Activated CD4-positive, alpha-beta T cell treated with anti-CD3 and anti-CD28 coated beads for 4 hours (primary cell): Measurements from ENCODE around the gene LIN37.
"Not testable (repeated sequence)": the region's sequence is repeated elsewhere in the genome, so short reads cannot be mapped to it uniquely, and the experiment has no call there.

Experiments used
- DNase-seq, 2 donors: peaks; one replicate each; pipeline ENCODE4 v3.0.0-alpha.2; 2020

LIN37 gene

DNA sequence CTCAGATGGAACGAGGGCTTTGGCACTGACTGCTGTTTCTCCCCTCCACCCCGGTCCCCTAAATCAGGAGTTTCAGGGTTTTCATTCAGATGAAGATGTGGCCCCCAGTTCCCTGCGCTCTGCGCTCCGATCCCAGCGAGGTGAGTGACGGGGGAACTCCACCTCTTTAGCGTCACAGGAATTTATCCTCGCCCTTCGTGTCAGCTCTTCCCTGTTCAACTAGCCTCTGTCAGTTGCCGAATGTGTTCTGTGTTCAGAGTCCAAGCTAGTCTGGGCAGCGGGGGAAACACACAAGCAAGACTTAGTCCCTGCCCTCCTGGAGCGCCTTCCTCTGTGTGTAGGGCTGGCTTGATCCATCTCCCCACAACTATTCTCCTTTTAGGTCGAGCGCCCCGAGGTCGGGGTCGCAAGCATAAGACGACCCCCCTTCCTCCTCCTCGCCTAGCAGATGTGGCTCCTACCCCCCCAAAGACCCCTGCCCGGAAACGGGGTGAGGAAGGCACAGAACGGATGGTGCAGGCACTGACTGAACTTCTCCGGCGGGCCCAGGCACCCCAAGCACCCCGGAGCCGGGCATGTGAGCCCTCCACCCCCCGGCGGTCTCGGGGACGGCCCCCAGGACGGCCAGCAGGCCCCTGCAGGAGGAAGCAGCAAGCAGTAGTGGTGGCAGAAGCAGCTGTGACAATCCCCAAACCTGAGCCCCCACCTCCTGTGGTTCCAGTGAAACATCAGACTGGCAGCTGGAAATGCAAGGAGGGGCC, 28.8 kb upstream of the LIN37 start:
- DNase-seq: no peak

GRCh38 chr19:35720163-35720524, 28.2 kb upstream of the LIN37 start:
- no peak for DNase-seq

GRCh38 chr19:35720648-35721047, 27.7 kb upstream of the LIN37 start:
- DNase-seq: no peak

- no peak for DNase-seq
These were observed 27.0 kb upstream of the LIN37 start for GRCh38 chr19:35721374-35721773.

DNA sequence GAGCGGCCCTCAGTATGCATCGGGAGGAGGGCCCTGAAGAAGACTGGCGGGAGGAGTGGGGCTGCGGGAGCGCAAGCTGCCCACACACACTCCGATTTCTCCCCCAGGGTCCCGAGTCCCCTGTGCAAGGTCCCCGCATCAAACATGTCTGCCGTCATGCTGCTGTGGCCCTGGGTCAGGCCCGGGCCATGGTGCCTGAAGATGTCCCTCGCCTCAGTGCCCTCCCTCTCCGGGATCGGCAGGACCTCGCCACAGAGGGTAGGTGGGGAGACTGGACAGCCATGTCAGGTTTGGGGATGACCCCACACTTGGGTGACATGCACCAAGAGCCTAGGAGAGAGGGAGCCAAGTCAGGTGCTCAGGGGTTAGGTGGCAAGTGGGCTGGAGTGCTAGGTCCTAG, 25.9 kb upstream of the LIN37 start:
- no peak for DNase-seq

GRCh38 chr19:35722897-35723296, 25.5 kb upstream of the LIN37 start:
- DNase-seq: no peak

GRCh38 chr19:35723671-35724070, 24.7 kb upstream of the LIN37 start:
- DNase-seq: no peak

DNA sequence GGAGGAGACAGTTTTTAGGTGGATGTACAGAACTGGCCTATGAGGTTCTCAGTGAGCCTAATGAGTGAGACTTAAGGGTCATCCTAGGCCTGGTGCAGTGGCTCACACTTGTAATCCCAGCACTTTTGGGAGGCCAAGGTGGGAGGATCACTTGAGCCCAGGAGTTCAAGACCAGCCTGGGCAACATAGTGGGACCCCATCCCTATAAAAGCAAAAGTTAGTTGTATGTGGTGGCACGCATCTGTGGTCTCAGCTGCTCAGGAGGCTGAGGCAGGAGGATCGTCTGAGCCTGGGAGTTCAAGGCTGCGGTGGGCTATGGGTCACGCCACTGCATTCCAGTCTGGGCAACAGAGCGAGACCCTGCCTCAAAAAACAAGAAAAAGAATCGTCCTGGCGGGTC, 24.2 kb upstream of the LIN37 start:
- DNase-seq: not testable (repeated sequence)

DNA sequence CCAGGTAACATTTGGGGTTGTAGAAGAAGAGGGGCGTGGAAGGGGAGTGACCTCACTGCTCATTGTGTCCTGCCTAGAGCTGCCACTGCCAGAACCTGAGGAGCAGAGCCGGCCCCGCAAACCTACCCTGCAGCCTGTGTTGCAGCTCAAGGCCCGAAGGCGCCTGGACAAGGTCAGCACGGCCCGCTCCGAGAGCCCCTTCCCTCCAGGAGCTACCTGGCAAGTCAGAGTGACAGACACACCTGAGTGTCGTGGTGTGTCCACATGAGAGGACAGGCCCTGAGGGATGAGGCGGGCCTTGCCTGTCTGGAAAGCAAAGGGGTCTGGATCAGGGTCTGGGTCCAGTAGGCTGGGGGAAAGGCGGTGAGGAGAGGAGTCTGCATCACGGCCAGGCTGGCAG, 23.8 kb upstream of the LIN37 start:
- no peak for DNase-seq

DNA sequence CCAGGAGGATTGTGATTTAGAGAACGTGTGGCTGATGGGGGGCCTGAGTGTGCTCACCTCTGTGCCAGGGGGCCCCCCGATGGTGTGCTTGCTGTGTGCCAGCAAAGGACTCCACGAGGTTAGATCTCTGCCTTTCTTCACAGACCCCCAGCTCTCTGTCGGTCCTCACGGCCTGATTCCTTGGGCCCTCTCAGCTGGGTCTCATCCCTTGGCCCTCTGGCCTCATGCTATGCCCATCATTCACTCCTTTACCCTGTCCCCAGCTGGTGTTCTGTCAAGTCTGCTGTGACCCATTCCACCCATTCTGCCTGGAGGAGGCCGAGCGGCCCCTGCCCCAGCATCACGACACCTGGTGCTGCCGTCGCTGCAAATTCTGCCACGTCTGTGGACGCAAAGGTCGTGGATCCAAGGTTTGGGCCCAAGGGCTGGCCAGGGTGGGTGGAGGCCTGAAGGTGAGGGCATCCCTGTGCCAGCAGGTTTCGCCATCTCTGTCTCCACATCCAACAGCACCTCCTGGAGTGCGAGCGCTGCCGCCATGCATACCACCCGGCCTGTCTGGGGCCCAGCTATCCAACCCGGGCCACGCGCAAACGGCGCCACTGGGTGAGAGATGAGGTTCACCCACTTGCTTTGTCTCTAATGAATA, 23.0 kb upstream of the LIN37 start:
- DNase-seq: no peak

DNA sequence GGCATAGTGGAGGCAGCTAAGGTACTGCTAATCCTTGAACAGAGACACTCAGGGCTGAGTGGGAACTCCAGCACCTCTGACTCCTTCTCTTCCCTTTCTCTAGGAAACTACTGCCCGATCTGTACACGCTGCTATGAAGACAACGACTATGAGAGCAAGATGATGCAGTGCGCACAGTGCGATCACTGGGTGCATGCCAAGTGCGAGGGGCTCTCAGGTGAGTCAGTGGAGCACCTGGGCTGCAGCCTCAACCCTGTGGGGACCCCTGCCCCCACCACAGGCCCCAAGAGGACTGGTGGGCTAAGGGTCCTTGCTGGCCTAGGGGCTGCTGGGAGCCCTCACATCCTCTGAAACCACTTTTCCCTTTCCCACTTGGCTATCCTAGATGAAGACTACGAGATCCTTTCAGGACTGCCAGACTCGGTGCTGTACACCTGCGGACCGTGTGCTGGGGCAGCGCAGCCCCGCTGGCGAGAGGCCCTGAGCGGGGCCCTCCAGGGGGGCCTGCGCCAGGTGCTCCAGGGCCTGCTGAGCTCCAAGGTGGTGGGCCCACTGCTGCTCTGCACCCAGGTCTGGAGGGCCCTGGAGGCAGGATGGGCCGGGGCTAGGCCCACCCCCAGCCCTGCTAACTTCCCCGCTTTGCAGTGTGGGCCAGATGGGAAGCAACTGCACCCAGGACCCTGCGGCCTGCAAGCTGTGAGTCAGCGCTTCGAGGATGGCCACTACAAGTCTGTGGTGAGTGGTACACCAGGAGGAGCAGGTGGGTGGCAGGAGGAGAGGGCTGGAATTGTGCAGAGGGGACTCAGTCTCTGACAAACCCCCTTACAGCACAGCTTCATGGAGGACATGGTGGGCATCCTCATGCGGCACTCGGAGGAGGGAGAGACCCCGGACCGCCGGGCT, 21.1 kb upstream of the LIN37 start:
- no peak for DNase-seq

GRCh38 chr19:35727956-35728706, 20.2 kb upstream of the LIN37 start:
- no peak for DNase-seq

- DNase-seq: no peak
These were observed 19.4 kb upstream of the LIN37 start for GRCh38 chr19:35729021-35729420.

GRCh38 chr19:35729763-35730162, 18.6 kb upstream of the LIN37 start:
- DNase-seq: no peak

DNA sequence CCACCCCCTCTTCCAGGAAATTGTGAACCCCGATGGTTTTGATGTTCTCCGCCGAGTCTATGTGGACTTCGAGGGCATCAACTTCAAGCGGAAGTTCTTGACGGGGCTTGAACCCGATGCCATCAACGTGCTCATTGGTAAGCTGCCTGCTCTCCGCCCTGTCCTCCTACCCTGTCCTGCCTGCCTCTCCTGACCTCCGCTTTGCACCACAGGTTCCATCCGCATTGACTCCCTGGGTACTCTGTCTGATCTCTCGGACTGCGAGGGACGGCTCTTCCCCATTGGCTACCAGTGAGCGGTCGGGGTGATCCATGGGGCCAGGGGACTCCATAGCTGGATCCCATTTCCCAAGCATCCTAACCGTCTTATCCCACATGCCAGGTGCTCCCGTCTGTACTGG, 18.1 kb upstream of the LIN37 start:
- no peak for DNase-seq

- no peak for DNase-seq
These were observed 17.0 kb upstream of the LIN37 start for GRCh38 chr19:35731353-35731752.

DNA sequence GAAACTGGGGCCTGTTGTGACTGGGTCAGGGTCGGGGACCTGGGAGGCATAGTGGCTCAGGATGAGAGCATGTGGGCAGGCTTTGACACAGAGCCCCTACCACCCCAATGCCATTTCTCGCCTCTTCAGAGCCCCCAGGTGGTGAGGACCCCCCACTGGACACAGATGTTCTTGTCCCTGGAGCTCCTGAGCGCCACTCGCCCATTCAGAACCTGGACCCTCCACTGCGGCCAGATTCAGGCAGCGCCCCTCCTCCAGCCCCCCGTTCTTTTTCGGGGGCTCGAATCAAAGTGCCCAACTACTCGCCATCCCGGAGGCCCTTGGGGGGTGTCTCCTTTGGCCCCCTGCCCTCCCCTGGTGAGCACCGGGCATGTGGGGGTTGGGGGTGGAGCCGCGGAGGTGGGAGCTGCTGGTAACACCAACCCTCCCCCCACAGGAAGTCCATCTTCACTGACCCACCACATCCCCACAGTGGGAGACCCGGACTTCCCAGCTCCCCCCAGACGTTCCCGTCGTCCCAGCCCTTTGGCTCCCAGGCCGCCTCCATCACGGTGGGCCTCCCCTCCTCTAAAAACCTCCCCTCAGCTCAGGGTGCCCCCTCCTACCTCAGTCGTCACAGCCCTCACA, 16.5 kb upstream of the LIN37 start:
- DNase-seq: no peak

DNA sequence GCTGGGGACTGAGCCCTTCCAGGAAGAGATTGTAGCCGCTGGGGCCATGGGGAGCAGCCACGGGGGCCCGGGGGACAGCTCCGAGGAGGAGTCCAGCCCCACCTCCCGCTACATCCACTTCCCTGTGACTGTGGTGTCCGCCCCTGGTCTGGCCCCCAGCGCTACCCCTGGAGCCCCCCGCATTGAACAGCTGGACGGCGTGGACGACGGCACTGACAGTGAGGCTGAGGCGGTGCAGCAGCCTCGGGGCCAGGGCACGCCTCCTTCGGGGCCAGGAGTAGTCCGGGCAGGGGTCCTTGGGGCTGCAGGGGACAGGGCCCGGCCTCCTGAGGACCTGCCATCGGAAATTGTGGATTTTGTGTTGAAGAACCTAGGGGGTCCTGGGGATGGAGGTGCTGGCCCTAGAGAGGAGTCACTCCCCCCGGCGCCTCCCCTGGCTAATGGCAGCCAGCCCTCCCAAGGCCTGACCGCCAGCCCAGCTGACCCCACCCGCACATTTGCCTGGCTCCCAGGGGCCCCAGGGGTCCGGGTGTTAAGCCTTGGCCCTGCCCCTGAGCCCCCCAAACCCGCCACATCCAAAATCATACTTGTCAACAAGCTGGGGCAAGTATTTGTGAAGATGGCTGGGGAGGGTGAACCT, 15.7 kb upstream of the LIN37 start:
- no peak for DNase-seq

GRCh38 chr19:35733180-35734125, 14.9 kb upstream of the LIN37 start:
- DNase-seq: no peak

DNA sequence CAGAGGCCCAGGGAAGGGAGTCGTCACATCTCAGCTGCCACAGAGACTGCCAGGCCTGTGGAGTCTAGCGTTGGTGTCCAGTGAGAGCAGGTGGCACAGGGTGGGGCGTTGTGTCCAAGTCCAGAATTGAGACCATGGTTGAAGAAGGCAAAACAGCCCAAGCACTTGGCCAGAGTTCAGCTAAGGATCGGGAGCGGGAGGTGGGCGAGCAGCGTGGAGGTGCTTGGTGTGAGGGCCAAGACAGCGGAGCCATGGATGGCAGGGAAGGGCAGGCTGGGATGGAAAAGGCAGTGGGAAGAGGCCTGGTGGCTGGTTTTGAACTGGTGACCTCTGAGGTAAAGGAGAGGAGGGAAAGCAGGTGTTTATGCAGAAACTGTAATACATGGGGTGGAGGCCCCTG, 14.1 kb upstream of the LIN37 start:
- no peak for DNase-seq

DNA sequence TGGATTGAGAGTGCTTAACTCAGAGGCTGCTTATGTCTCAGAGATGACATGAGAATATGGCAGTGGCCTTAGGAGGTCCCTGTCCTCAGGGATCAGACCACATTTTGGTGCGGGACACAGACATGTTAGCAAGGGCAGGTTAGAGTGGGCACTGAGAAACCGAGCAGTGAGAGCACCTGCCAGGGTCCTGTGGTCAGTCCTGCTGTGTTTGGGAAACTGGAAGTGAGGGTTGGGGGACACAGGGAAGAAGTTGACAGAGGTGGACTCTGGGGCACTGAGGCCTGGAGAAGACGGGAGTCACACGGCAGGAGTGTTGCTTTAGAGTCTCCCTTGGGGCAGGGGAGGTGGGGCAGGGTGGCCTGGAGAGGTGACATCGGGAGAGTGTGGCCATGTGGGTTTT, 13.5 kb upstream of the LIN37 start:
- DNase-seq: no peak
